Spleen (tissue), 11 donors: ENCODE measurements around the gene SLIT3. TPM values are rescaled to one million over a fixed set of nuclear protein-coding genes. Genes with fewer than 3 reads are reported as not detected.
"Not testable (repeated sequence)": the region's sequence is repeated elsewhere in the genome, so short reads cannot be mapped to it uniquely, and the experiment has no call there.

Source experiments
- DNase-seq: peaks from one replicate; pipeline ENCODE4 v3.0.0-alpha.2; 2020
- H3K27ac ChIP-seq, 8 donors: fragments of 200-600 bp; sonication (generic) in 7 of 8; 1 replicate in 4 of 8; 2 replicates in 4 of 8; pipeline versions ENCODE4 v1.5.0 to v1.8.0; 2016 to 2021; ENCODE audit warnings: inconsistent platforms in 4 of 8, mild to moderate bottlenecking in 4 of 8, moderate library complexity in 1 of 8
- H3K27me3 ChIP-seq, 7 donors: fragments of 200-600 bp; sonication (generic) in 6 of 7; replicated peaks in 1 of 7; 1 replicate in 4 of 7; 2 replicates in 3 of 7; pipeline versions ENCODE4 v1.5.0 to v1.8.0; 2016 to 2021; ENCODE audit warnings: inconsistent platforms in 3 of 7, mild to moderate bottlenecking in 1 of 7
- H3K36me3 ChIP-seq, 6 donors: fragments of 200-600 bp; sonication (generic) in 5 of 6; 1 replicate in 4 of 6; 2 replicates in 2 of 6; pipeline versions ENCODE4 v1.5.0 to v1.8.0; 2016 to 2021; ENCODE audit warnings: inconsistent platforms in 2 of 6
- H3K4me1 ChIP-seq, 6 donors: fragments of 200-600 bp; sonication (generic) in 5 of 6; 1 replicate in 3 of 6; 2 replicates in 3 of 6; pipeline versions ENCODE4 v1.5.0 to v1.8.0; 2016 to 2021; ENCODE audit warnings: inconsistent platforms in 3 of 6
- H3K4me3 ChIP-seq, 8 donors: fragments of 200-600 bp; sonication (generic) in 7 of 8; 1 replicate in 4 of 8; 2 replicates in 4 of 8; pipeline versions ENCODE4 v1.5.0 to v1.8.0; 2016 to 2021; ENCODE audit warnings: inconsistent platforms in 4 of 8, mild to moderate bottlenecking in 4 of 8, moderate library complexity in 2 of 8
- H3K9me3 ChIP-seq, 8 donors: fragments of 200-600 bp; sonication (generic) in 7 of 8; 1 replicate in 4 of 8; 2 replicates in 4 of 8; pipeline versions ENCODE4 v1.5.0 to v1.8.0; 2016 to 2021; ENCODE audit warnings: inconsistent platforms in 4 of 8
- CTCF ChIP-seq, 11 experiments: fragments of 200-600 bp in 7 of 11; fragments of 450-650 bp in 4 of 11; sonication (generic) in 4 of 11; IDR thresholded peaks in 8 of 11; conservative IDR thresholded peaks in 3 of 11; 1 replicate in 7 of 11; 2 replicates in 4 of 11; pipeline versions ENCODE4 v1.4.0 to v1.8.0; 2016 to 2021; ENCODE audit warnings: antibody characterized with exemption in 11 of 11, inconsistent platforms in 4 of 11, mild to moderate bottlenecking in 1 of 11
- POLR2A ChIP-seq, 3 donors: fragments of 450-650 bp; IDR thresholded peaks; one replicate each; pipeline ENCODE4 v1.5.1; 2017; ENCODE audit warnings: antibody characterized with exemption in 3 of 3, mild to moderate bottlenecking in 1 of 3
- POLR2AphosphoS5 ChIP-seq, 3 donors: sonication (generic); formaldehyde crosslinking; IDR thresholded peaks; one replicate each; pipeline ENCODE4 v1.5.1; 2017; ENCODE audit warnings: antibody characterized with exemption in 3 of 3
- WGBS, 5 donors: extraction: QIAGEN DNeasy Blood & Tissue Kit in 3 of 5; methylation state at CpG; one replicate each; pipeline versions ENCODE4 v1.1.5 to v1.1.7; 2013 to 2018; 5-methylcytosine and 5-hydroxymethylcytosine counted together
- intact Hi-C: fragments of 100-400 bp; cut with DNase I; formaldehyde crosslinking; loops from one replicate; pipeline ENCODE4 v1.15.0; 2023; ENCODE audit warnings: low total_unique reads
- polyA plus RNA-seq, 3 donors: library from polyadenylated mRNA; stranded (reverse); fragments of 200-250 nt; gene quantifications; one replicate each; pipeline ENCODE4 v1.2.1, GENCODE V29; 2013
- total RNA-seq, 7 donors: library from RNA; depleted of rRNA in 3 of 7; stranded (reverse); fragments of >200 nt in 3 of 7; fragmentation: NEBNext Ultra II Directional in 4 of 7; extraction: Animal tissue kit (Norgen Biotek cat#: 25700) in 4 of 7; gene quantifications; one replicate each; pipeline versions ENCODE4 v1.1.0 to v1.2.1, GENCODE V29; 2016 to 2021
- donor health status: healthy with polysubstance abuse.
- donor health status: DM: no; HTN: no; CAD: no; lungs with moderate emphysema.
- donor health status: DM: no; HTN: no; CAD: no.
- donor health status: Bipolar disorder and iron deficiency.
- donor health status: healthy.
- donor health status: DM: no; HTN: no; CAD: no.
- donor health status: DM: yes; HTN: yes; CAD: no.

The SLIT3 gene
- total and polyA plus RNA-seq, 10 donors = 0.33 to 54.0 (median 13.2) TPM

- 85 to 96% (median 93%) methylated on average over 7 of the region's 7 CpGs for WGBS, 5 donors
- peaks cover 0 to 4% (median 0%) of the 10 kb centered on the region in 6 donors for H3K4me1 ChIP-seq
- no peak overlapping the region for H3K27ac ChIP-seq
- H3K9me3 ChIP-seq = peaks cover 0 to 11% (median 0%) of the 10 kb centered on the region in 8 donors
- H3K4me3 ChIP-seq = no peak overlapping the region
- no peak for TF ChIP-seq CTCF (IDR thresholded peaks at IDR 0.05 in 8 of 11, conservative IDR thresholded peaks at IDR 0.05 in 3 of 11)
- TF ChIP-seq POLR2A (IDR thresholded peaks at IDR 0.05) = no peak
- no peak for TF ChIP-seq POLR2AphosphoS5 (IDR thresholded peaks at IDR 0.05)
- H3K27me3 ChIP-seq = peaks cover 0 to 8% (median 0%) of the 10 kb centered on the region in 7 donors
- intact Hi-C loops = no loop called here
- no peaks in the 10 kb centered on the region for H3K36me3 ChIP-seq
- no peak for DNase-seq
These were observed 557.3 kb downstream of the SLIT3 start for GRCh38 chr5:168743617-168744016.

- H3K4me1 ChIP-seq, H3K36me3 ChIP-seq, intact Hi-C loops, H3K27ac ChIP-seq, DNase-seq, H3K27me3 ChIP-seq, H3K4me3 ChIP-seq: not testable (repeated sequence)
- peaks cover 0 to 11% (median 0%) of the 10 kb centered on the region in 8 donors for H3K9me3 ChIP-seq
- WGBS, 5 donors = 60 to 93% (median 73%) methylated on average over 2 of the region's 2 CpGs
These were observed 558.6 kb downstream of the SLIT3 start for GRCh38 chr5:168742311-168742710.

GRCh38 chr5:168740811-168741213 is 560.1 kb downstream of the SLIT3 start:
- peaks cover 0 to 11% (median 0%) of the 10 kb centered on the region in 8 donors for H3K9me3 ChIP-seq
- intact Hi-C loops = no loop called here
- TF ChIP-seq POLR2AphosphoS5 (IDR thresholded peaks at IDR 0.05) (peak in 2 of 3 donors; percentile 74 to 75), CTCF (IDR thresholded peaks at IDR 0.05 in 8 of 11, conservative IDR thresholded peaks at IDR 0.05 in 3 of 11) (no peak), POLR2A (IDR thresholded peaks at IDR 0.05) (no peak)
- DNase-seq = no peak
- peak overlapping the region in 1 of 8 donors; percentile 4 for H3K4me3 ChIP-seq
- peak overlapping the region in 5 of 8 donors; percentile 41 to 73 (median 67) for H3K27ac ChIP-seq
- H3K27me3 ChIP-seq = no peaks in the 10 kb centered on the region
- H3K4me1 ChIP-seq = peaks cover 0 to 5% (median 1%) of the 10 kb centered on the region in 6 donors
- WGBS, 5 donors = 41 to 68% (median 63%) methylated on average over 8 of the region's 8 CpGs
- no peaks in the 10 kb centered on the region for H3K36me3 ChIP-seq

- TF ChIP-seq POLR2A (IDR thresholded peaks at IDR 0.05) (no peak), POLR2AphosphoS5 (IDR thresholded peaks at IDR 0.05) (no peak), CTCF (IDR thresholded peaks at IDR 0.05 in 8 of 11, conservative IDR thresholded peaks at IDR 0.05 in 3 of 11) (no peak)
- H3K36me3 ChIP-seq = no peaks in the 10 kb centered on the region
- peak overlapping the region in 1 of 8 donors; percentile 4 for H3K4me3 ChIP-seq
- 50 to 66% (median 62%) methylated on average over 2 of the region's 2 CpGs for WGBS, 5 donors
- H3K9me3 ChIP-seq = peaks cover 0 to 11% (median 0%) of the 10 kb centered on the region in 8 donors
- no peaks in the 10 kb centered on the region for H3K27me3 ChIP-seq
- peak overlapping the region in 5 of 8 donors; percentile 41 to 73 (median 67) for H3K27ac ChIP-seq
- peaks cover 0 to 5% (median 1%) of the 10 kb centered on the region in 6 donors for H3K4me1 ChIP-seq
- no peak for DNase-seq
- intact Hi-C loops = no loop called here
These were observed 560.7 kb downstream of the SLIT3 start for GRCh38 chr5:168740092-168740800.
